Keratinocyte (primary cell): Measurements from ENCODE around the gene HS3ST2.

Experiments used
- CTCF ChIP-seq, 3 experiments: IDR thresholded peaks in 1 of 3; conservative IDR thresholded peaks in 1 of 3; optimal IDR thresholded peaks in 1 of 3; 2 replicates in 2 of 3; 3 replicates in 1 of 3; pipeline versions ENCODE3 to v1.5.1; 2011; ENCODE audit warnings: low read length in 3 of 3, mild to moderate bottlenecking in 3 of 3, moderate library complexity in 2 of 3, control low read depth in 1 of 3, inconsistent platforms in 1 of 3; ENCODE audit not compliant: insufficient read depth in 2 of 3; ENCODE audit errors: extremely low read depth in 1 of 3
- EZH2 ChIP-seq: IDR thresholded peaks from one replicate; pipeline ENCODE4 v1.6.1; 2012; ENCODE audit warnings: inconsistent platforms, mild to moderate bottlenecking, low read length, moderate library complexity

- TF ChIP-seq CTCF (optimal IDR thresholded peaks at IDR 0.05 in 1 of 3, IDR thresholded peaks at IDR 0.05 in 1 of 3, conservative IDR thresholded peaks at IDR 0.05 in 1 of 3; ENCODE audit: extremely low read depth in 1 of 3, insufficient read depth in 2 of 3, low read length in 3 of 3) (no peak), EZH2 (no peak)
Observed at GRCh38 chr16:22844416-22844815, 30.5 kb downstream of the HS3ST2 start.
